OCI-LY1 (cell line): ENCODE measurements around the gene TMEM198.

ENCODE experiments used
- H2AFZ ChIP-seq: fragments of 200-600 bp; sonication (generic), shearing (Covaris generic); 2 replicates; pipeline ENCODE4 v1.6.0; 2014; ENCODE audit warnings: antibody characterized with exemption, mild to moderate bottlenecking, low read length
- H3F3A ChIP-seq: fragments of 200-600 bp; sonication (generic), shearing (Covaris generic); 2 replicates; pipeline ENCODE4 v1.6.0; 2014; ENCODE audit warnings: mild to moderate bottlenecking, antibody characterized with exemption, low read length, moderate library complexity; ENCODE audit not compliant: insufficient read depth
- H3K27ac ChIP-seq: fragments of 200-600 bp; sonication (generic); 2 replicates; pipeline ENCODE4 v1.5.1; 2014; ENCODE audit warnings: low read length, mixed run types, mild to moderate bottlenecking, low read depth; ENCODE audit not compliant: poor library complexity, severe bottlenecking
- H3K27me3 ChIP-seq: fragments of 200-600 bp; sonication (generic); 2 replicates; pipeline ENCODE4 v1.6.0; 2014; ENCODE audit warnings: antibody characterized with exemption, mild to moderate bottlenecking, low read length, moderate library complexity; ENCODE audit not compliant: insufficient read depth
- H3K36me3 ChIP-seq: fragments of 200-600 bp; sonication (generic); 2 replicates; pipeline ENCODE4 v1.6.1; 2014; ENCODE audit warnings: mild to moderate bottlenecking, antibody characterized with exemption, low read length, moderate library complexity, mixed read lengths; ENCODE audit not compliant: insufficient read depth
- H3K4me1 ChIP-seq: fragments of 200-600 bp; sonication (generic); 2 replicates; pipeline ENCODE4 v1.5.1; 2014; ENCODE audit warnings: mild to moderate bottlenecking, low read length, moderate library complexity; ENCODE audit not compliant: insufficient read depth, severe bottlenecking
- H3K4me2 ChIP-seq: fragments of 200-600 bp; sonication (generic), shearing (Covaris generic); 2 replicates; pipeline ENCODE4 v1.6.1; 2014; ENCODE audit warnings: low read length
- H3K4me3 ChIP-seq: fragments of 200-600 bp; sonication (generic); 2 replicates; pipeline ENCODE4 v1.5.1; 2014; ENCODE audit warnings: low read length, low read depth, mild to moderate bottlenecking, mixed read lengths; ENCODE audit not compliant: poor library complexity, severe bottlenecking
- H3K79me2 ChIP-seq: fragments of 200-600 bp; shearing (Covaris generic); 2 replicates; pipeline ENCODE4 v1.6.1; 2016; ENCODE audit warnings: mixed run types, low read length, mixed read lengths; ENCODE audit not compliant: insufficient read depth
- H3K9ac ChIP-seq: fragments of 200-600 bp; sonication (generic), shearing (Covaris generic); 2 replicates; pipeline ENCODE4 v1.6.1; 2014; ENCODE audit warnings: mild to moderate bottlenecking, low read length, mixed read lengths
- H3K9me2 ChIP-seq: fragments of 200-600 bp; sonication (generic), shearing (Covaris generic); 2 replicates; pipeline ENCODE4 v1.6.1; 2014; ENCODE audit warnings: low read depth, mild to moderate bottlenecking, low read length, mixed read lengths
- H3K9me3 ChIP-seq: fragments of 200-600 bp; shearing (Covaris generic); 2 replicates; pipeline ENCODE4 v1.6.1; 2014; ENCODE audit warnings: low read length, mixed read lengths
- H4K20me1 ChIP-seq: fragments of 200-600 bp; sonication (generic), shearing (Covaris generic); 2 replicates; pipeline ENCODE4 v1.6.0; 2016; ENCODE audit warnings: mild to moderate bottlenecking, low read length; ENCODE audit not compliant: insufficient read depth
- EZH2 ChIP-seq: fragments of 200-600 bp; sonication (generic), shearing (Covaris generic); IDR thresholded peaks from 2 replicates; pipeline ENCODE4 v1.8.0; 2017; ENCODE audit warnings: borderline replicate concordance, mixed run types, mild to moderate bottlenecking, antibody characterized with exemption, low read length, moderate library complexity, mixed read lengths
- TF ChIP-seq, protein P1 (sequence below): fragments of 200-600 bp; sonication (generic), shearing (Covaris generic); IDR thresholded peaks from 2 replicates; pipeline ENCODE4 v1.5.1; 2017; ENCODE audit warnings: mild to moderate bottlenecking, antibody characterized with exemption, low read length, moderate library complexity, mixed read lengths

Gene TMEM198

GRCh38 chr2:219559156-219559915, 15.5 kb downstream of the TMEM198 start:
- H4K20me1 ChIP-seq: no peaks in the 10 kb centered on the region
- no peak overlapping the region for H3K4me2 ChIP-seq

GRCh38 chr2:219560037-219560892, 16.4 kb downstream of the TMEM198 start:
- TF ChIP-seq EZH2: no peak
- TF ChIP-seq, protein P1, sequence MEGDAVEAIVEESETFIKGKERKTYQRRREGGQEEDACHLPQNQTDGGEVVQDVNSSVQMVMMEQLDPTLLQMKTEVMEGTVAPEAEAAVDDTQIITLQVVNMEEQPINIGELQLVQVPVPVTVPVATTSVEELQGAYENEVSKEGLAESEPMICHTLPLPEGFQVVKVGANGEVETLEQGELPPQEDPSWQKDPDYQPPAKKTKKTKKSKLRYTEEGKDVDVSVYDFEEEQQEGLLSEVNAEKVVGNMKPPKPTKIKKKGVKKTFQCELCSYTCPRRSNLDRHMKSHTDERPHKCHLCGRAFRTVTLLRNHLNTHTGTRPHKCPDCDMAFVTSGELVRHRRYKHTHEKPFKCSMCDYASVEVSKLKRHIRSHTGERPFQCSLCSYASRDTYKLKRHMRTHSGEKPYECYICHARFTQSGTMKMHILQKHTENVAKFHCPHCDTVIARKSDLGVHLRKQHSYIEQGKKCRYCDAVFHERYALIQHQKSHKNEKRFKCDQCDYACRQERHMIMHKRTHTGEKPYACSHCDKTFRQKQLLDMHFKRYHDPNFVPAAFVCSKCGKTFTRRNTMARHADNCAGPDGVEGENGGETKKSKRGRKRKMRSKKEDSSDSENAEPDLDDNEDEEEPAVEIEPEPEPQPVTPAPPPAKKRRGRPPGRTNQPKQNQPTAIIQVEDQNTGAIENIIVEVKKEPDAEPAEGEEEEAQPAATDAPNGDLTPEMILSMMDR: peak; percentile 65
- H3K27ac ChIP-seq: no peak overlapping the region
- no peaks in the 10 kb centered on the region for H3K79me2 ChIP-seq
- no peaks in the 10 kb centered on the region for H3K9me3 ChIP-seq
- H3K36me3 ChIP-seq: no peaks in the 10 kb centered on the region
- H4K20me1 ChIP-seq: no peaks in the 10 kb centered on the region
- no peak overlapping the region for H3K4me3 ChIP-seq
- H3K9me2 ChIP-seq: no peaks in the 10 kb centered on the region
- no peak overlapping the region for H3K4me2 ChIP-seq
- no peak overlapping the region for H2AFZ ChIP-seq
- peaks cover 7% of the 10 kb centered on the region; the same call in 1 of the 2 replicates for H3K27me3 ChIP-seq
- no peaks in the 10 kb centered on the region for H3K4me1 ChIP-seq
- no peak overlapping the region for H3K9ac ChIP-seq
- H3F3A ChIP-seq: no peaks in the 10 kb centered on the region

More at GRCh38 chr2:219559156-219559915, 15.5 kb downstream of the TMEM198 start:
- Histone ChIP-seq H3K27me3 (peaks cover 6% of the 10 kb centered on the region; the same call in 1 of the 2 replicates), H3K9me3 (no peaks in the 10 kb centered on the region), H3K4me3 (no peak overlapping the region), H2AFZ (no peak overlapping the region), H3K27ac (no peak overlapping the region), H3K9me2 (no peaks in the 10 kb centered on the region), H3K36me3 (no peaks in the 10 kb centered on the region), H3K4me1 (no peaks in the 10 kb centered on the region), H3K79me2 (no peaks in the 10 kb centered on the region), H3K9ac (no peak overlapping the region), H3F3A (no peaks in the 10 kb centered on the region)
- no peak for TF ChIP-seq EZH2
- TF ChIP-seq, protein P1: no peak

GRCh38 chr2:219560893-219561178, 17.0 kb downstream of the TMEM198 start:
- TF ChIP-seq, protein P1: no peak
- no peak for TF ChIP-seq EZH2
- H3K9me3 ChIP-seq: no peaks in the 10 kb centered on the region
- H3K9ac ChIP-seq: no peak overlapping the region
- no peak overlapping the region for H2AFZ ChIP-seq
- no peaks in the 10 kb centered on the region for H4K20me1 ChIP-seq
- peaks cover 7% of the 10 kb centered on the region; the same call in 1 of the 2 replicates for H3K27me3 ChIP-seq
- no peak overlapping the region for H3K27ac ChIP-seq
- H3F3A ChIP-seq: no peaks in the 10 kb centered on the region
- H3K4me1 ChIP-seq: no peaks in the 10 kb centered on the region
- H3K79me2 ChIP-seq: no peaks in the 10 kb centered on the region
- H3K4me2 ChIP-seq: no peak overlapping the region
- H3K4me3 ChIP-seq: no peak overlapping the region
- no peaks in the 10 kb centered on the region for H3K9me2 ChIP-seq
- H3K36me3 ChIP-seq: no peaks in the 10 kb centered on the region
